Measurements from ENCODE around the gene BSPH1.

GRCh38 chr19:48023011-48023410, 31.0 kb upstream of the BSPH1 start:
- TF ChIP-seq SPI1 (IDR thresholded peaks at IDR 0.05; ENCODE audit: low read depth, low read length) (no peak), POLR2A (IDR thresholded peaks at IDR 0.05; ENCODE audit: low read depth, low read length) (no peak), POLR2AphosphoS5 (IDR thresholded peaks at IDR 0.05; ENCODE audit: low read depth, low read length) (no peak)
